Activated naive CD4-positive, alpha-beta T cell treated with anti-CD3 and anti-CD28 coated beads for 36 hours (primary cell): ENCODE results near the gene RBM6. TPM values are rescaled to one million over a fixed set of nuclear protein-coding genes. Genes with fewer than 3 reads are reported as not detected.
"Not testable (repeated sequence)": the region's sequence is repeated elsewhere in the genome, so short reads cannot be mapped to it uniquely, and the experiment has no call there.

Experiments used
- CTCF ChIA-PET: fragments of 350-600 bp; sonication (Branson Sonifier 250); formaldehyde crosslinking; loops from one replicate; lab custom pipeline; 2021; ENCODE audit warnings: antibody characterized with exemption; lab: Charles Lee
- DNase-seq: peaks from one replicate; pipeline ENCODE4 v3.0.0-alpha.2; 2020
- H3K27ac Mint-ChIP-seq: one replicate; pipeline ENCODE4 v1.8.0; 2021; ENCODE audit warnings: mild to moderate bottlenecking, mixed read lengths
- H3K27me3 Mint-ChIP-seq: one replicate; pipeline ENCODE4 v1.8.0; 2021; ENCODE audit warnings: low read depth, mixed read lengths
- H3K36me3 Mint-ChIP-seq: one replicate; pipeline ENCODE4 v1.8.0; 2021; ENCODE audit warnings: low read depth, mixed read lengths
- H3K4me1 Mint-ChIP-seq: one replicate; pipeline ENCODE4 v1.8.0; 2021; ENCODE audit warnings: low read depth, mixed read lengths
- H3K4me3 Mint-ChIP-seq: one replicate; pipeline ENCODE4 v1.8.0; 2021; ENCODE audit warnings: mild to moderate bottlenecking, moderate library complexity, mixed read lengths
- H3K9me3 Mint-ChIP-seq: one replicate; pipeline ENCODE4 v1.8.0; 2021; ENCODE audit warnings: mixed read lengths
- intact Hi-C: fragments of 100-400 bp; cut with micrococcal nuclease; formaldehyde crosslinking; loops from one replicate; pipeline ENCODE4 v1.15.1; 2023
- total RNA-seq, 2 experiments: library from RNA; stranded (reverse); gene quantifications; one replicate each; pipeline ENCODE4 v1.2.3, GENCODE V29; 2021

Gene RBM6
- total RNA-seq, 2 experiments from 2014 or later: 89.1 to 98.2 TPM

GRCh38 chr3:49903451-49904424, 36.2 kb upstream of the RBM6 start, which contains the start of gene MST1R:
Gene MST1R, minus strand, starts transcription at chr3:49903873. Its CDS starts 264 bp downstream, at chr3:49903609.
- Mint-ChIP-seq H3K27me3 (no peaks in the 10 kb centered on the region), H3K36me3 (no peaks in the 10 kb centered on the region), H3K4me1 (peaks cover 27% of the 10 kb centered on the region), H3K4me3 (peak within 1 kb of the TSS; percentile 78), H3K27ac (peak within 1 kb of the TSS; percentile 56), H3K9me3 (no peaks in the 10 kb centered on the region)
- peak; percentile 90 for DNase-seq
- intact Hi-C loops: loop anchor here (1.0 to 2.0 kb wide), 3 partner anchors 37 to 185 kb away; partner anchors contain the start of genes AMIGO3 and RBM6
- CTCF ChIA-PET: interaction anchor here (0.5 to 1.7 kb wide), 2 partner anchors 12 to 51 kb away, joined by 3 to 6 read pairs; no protein-coding TSS in a partner anchor

GRCh38 chr3:49904448-49904847, 35.5 kb upstream of the RBM6 start:
- CTCF ChIA-PET: interaction anchor here (1.7 kb wide), 1 partner anchor 11 kb away, joined by 6 read pairs; no protein-coding TSS in a partner anchor
- Mint-ChIP-seq H3K4me3 (peak overlapping the region; percentile 78), H3K4me1 (peaks cover 27% of the 10 kb centered on the region)
- not testable (repeated sequence) for H3K36me3 Mint-ChIP-seq, H3K9me3 Mint-ChIP-seq, H3K27ac Mint-ChIP-seq, DNase-seq, H3K27me3 Mint-ChIP-seq
- intact Hi-C loops: loop anchor here (1.0 to 2.0 kb wide), 2 partner anchors 47 to 186 kb away; partner anchors contain the start of gene AMIGO3

- CTCF ChIA-PET: interaction anchor here (0.6 to 2.7 kb wide), 12 partner anchors 22 to 451 kb away, joined by 3 to 17 read pairs (median 4); partner anchors contain the start of genes INKA1, TRAIP and UBA7
- DNase-seq: peak; percentile 54
- H3K9me3 Mint-ChIP-seq: no peaks in the 10 kb centered on the region
- no peaks in the 10 kb centered on the region for H3K27me3 Mint-ChIP-seq
- peaks cover 27% of the 10 kb centered on the region for H3K4me1 Mint-ChIP-seq
- H3K36me3 Mint-ChIP-seq: peaks cover 10% of the 10 kb centered on the region
- intact Hi-C loops: loop anchor here (1.0 to 5.0 kb wide), 3 partner anchors 67 to 204 kb away; no protein-coding TSS in a partner anchor
- H3K4me3 Mint-ChIP-seq: no peak overlapping the region
- peak overlapping the region; percentile 65 for H3K27ac Mint-ChIP-seq
Observed at GRCh38 chr3:49906073-49906743, 33.7 kb upstream of the RBM6 start.

GRCh38 chr3:49908373-49909199, 31.4 kb upstream of the RBM6 start:
- intact Hi-C loops: loop anchor here (5.0 kb wide), 1 partner anchor 206 kb away; no protein-coding TSS in a partner anchor
- H3K9me3 Mint-ChIP-seq: no peaks in the 10 kb centered on the region

GRCh38 chr3:49910409-49911123, 29.4 kb upstream of the RBM6 start:
- Mint-ChIP-seq H3K27ac (no peak overlapping the region), H3K4me1 (peaks cover 14% of the 10 kb centered on the region), H3K9me3 (no peaks in the 10 kb centered on the region), H3K36me3 (peaks cover 11% of the 10 kb centered on the region), H3K27me3 (no peaks in the 10 kb centered on the region), H3K4me3 (no peak overlapping the region)
- intact Hi-C loops: no loop called here
- no peak for DNase-seq
- CTCF ChIA-PET: no interaction called here

More at GRCh38 chr3:49908373-49909199, 31.4 kb upstream of the RBM6 start:
- Mint-ChIP-seq H3K4me1 (peaks cover 24% of the 10 kb centered on the region), H3K4me3 (no peak overlapping the region), H3K27ac (no peak overlapping the region), H3K36me3 (peaks cover 11% of the 10 kb centered on the region), H3K27me3 (no peaks in the 10 kb centered on the region)
- CTCF ChIA-PET: interaction anchor here (1.0 to 1.4 kb wide), 3 partner anchors 8 to 106 kb away, joined by 3 to 4 read pairs (median 3); partner anchors contain the start of gene INKA1
- no peak for DNase-seq

GRCh38 chr3:49911124-49911420, 28.9 kb upstream of the RBM6 start:
- no peak overlapping the region for H3K27ac Mint-ChIP-seq
- no peak overlapping the region for H3K4me3 Mint-ChIP-seq
- no peak for DNase-seq
- no peaks in the 10 kb centered on the region for H3K9me3 Mint-ChIP-seq
- H3K36me3 Mint-ChIP-seq: peaks cover 11% of the 10 kb centered on the region
- H3K27me3 Mint-ChIP-seq: no peaks in the 10 kb centered on the region
- intact Hi-C loops: no loop called here
- peaks cover 9% of the 10 kb centered on the region for H3K4me1 Mint-ChIP-seq
- CTCF ChIA-PET: no interaction called here

- H3K36me3 Mint-ChIP-seq: peaks cover 11% of the 10 kb centered on the region
- H3K4me1 Mint-ChIP-seq: peaks cover 3% of the 10 kb centered on the region
- no peaks in the 10 kb centered on the region for H3K9me3 Mint-ChIP-seq
- no peak overlapping the region for H3K27ac Mint-ChIP-seq
- H3K4me3 Mint-ChIP-seq: no peak overlapping the region
- CTCF ChIA-PET: no interaction called here
- DNase-seq: no peak
- intact Hi-C loops: no loop called here
- H3K27me3 Mint-ChIP-seq: no peaks in the 10 kb centered on the region
Observed at GRCh38 chr3:49911611-49912010, 28.3 kb upstream of the RBM6 start.

- Mint-ChIP-seq H3K36me3 (peaks cover 11% of the 10 kb centered on the region), H3K27me3 (no peaks in the 10 kb centered on the region), H3K27ac (no peak overlapping the region), H3K9me3 (no peaks in the 10 kb centered on the region), H3K4me1 (no peaks in the 10 kb centered on the region), H3K4me3 (no peak overlapping the region)
- no peak for DNase-seq
- CTCF ChIA-PET: interaction anchor here (1.3 kb wide), 1 partner anchor 17 kb away, joined by 3 read pairs; the partner anchor contains the start of gene MON1A
- intact Hi-C loops: no loop called here
Observed at GRCh38 chr3:49912881-49913281, 27.1 kb upstream of the RBM6 start.

GRCh38 chr3:49914906-49915305, 25.0 kb upstream of the RBM6 start:
- no peak overlapping the region for H3K4me3 Mint-ChIP-seq
- CTCF ChIA-PET: interaction anchor here (1.7 to 2.3 kb wide), 2 partner anchors 10 to 76 kb away, joined by 6 to 8 read pairs; no protein-coding TSS in a partner anchor

GRCh38 chr3:49916686-49917085, 23.3 kb upstream of the RBM6 start:
- no peak for DNase-seq
- H3K36me3 Mint-ChIP-seq: peaks cover 1% of the 10 kb centered on the region
- intact Hi-C loops: no loop called here
- H3K4me1 Mint-ChIP-seq: peaks cover 2% of the 10 kb centered on the region
- H3K27me3 Mint-ChIP-seq: no peaks in the 10 kb centered on the region
- H3K4me3 Mint-ChIP-seq: no peak overlapping the region
- no peak overlapping the region for H3K27ac Mint-ChIP-seq
- CTCF ChIA-PET: interaction anchor here (1.7 kb wide), 1 partner anchor 12 kb away, joined by 6 read pairs; no protein-coding TSS in a partner anchor
- no peaks in the 10 kb centered on the region for H3K9me3 Mint-ChIP-seq

More at GRCh38 chr3:49914906-49915305, 25.0 kb upstream of the RBM6 start:
- Mint-ChIP-seq H3K27ac (no peak overlapping the region), H3K36me3 (peaks cover 9% of the 10 kb centered on the region), H3K4me1 (peaks cover 2% of the 10 kb centered on the region), H3K27me3 (no peaks in the 10 kb centered on the region), H3K9me3 (no peaks in the 10 kb centered on the region)
- DNase-seq: no peak
- intact Hi-C loops: no loop called here
